B cell (primary cell): ENCODE results near the gene ITSN1. TPM values are rescaled to one million over a fixed set of nuclear protein-coding genes. Genes with fewer than 3 reads are reported as not detected.

Experiments used
- ATAC-seq: fragments of 200-7000 bp; cut with Tn5 transposase; one replicate; pipeline ENCODE4 v1.10.0; 2021; ENCODE audit warnings: low read depth, mild to moderate bottlenecking, moderate number of reproducible peaks, moderate library complexity
- CTCF ChIA-PET: fragments of 350-600 bp; sonication (Branson Sonifier 250); formaldehyde crosslinking; loops from one replicate; lab custom pipeline; 2021; ENCODE audit warnings: antibody characterized with exemption, inconsistent platforms; lab: Charles Lee
- POLR2A ChIA-PET: fragments of 350-600 bp; sonication (Branson Sonifier 250); formaldehyde crosslinking; loops from one replicate; lab custom pipeline; 2021; ENCODE audit warnings: antibody characterized with exemption; lab: Charles Lee
- DNase-seq: peaks from one replicate; pipeline ENCODE4 v3.0.0; 2013
- H2AFZ ChIP-seq: 2 replicates; pipeline ENCODE4 v1.6.1; 2012; ENCODE audit warnings: mild to moderate bottlenecking, low read depth, low read length; ENCODE audit not compliant: insufficient read depth, poor library complexity, severe bottlenecking
- H3K27ac ChIP-seq, 2 donors: 1 replicate in 1 of 2; 2 replicates in 1 of 2; pipeline ENCODE4 v1.5.1; 2012 to 2013; ENCODE audit warnings: low read length in 2 of 2, mild to moderate bottlenecking in 2 of 2, moderate library complexity in 1 of 2
- H3K27me3 ChIP-seq, 4 experiments: fragments of 200-600 bp in 1 of 4; sonication (generic) in 1 of 4; replicated peaks in 1 of 4; 1 replicate in 2 of 4; 2 replicates in 2 of 4; pipeline versions ENCODE4 v1.6.1 to v1.7.0; 2013 to 2016; ENCODE audit warnings: low read length in 3 of 4, mild to moderate bottlenecking in 2 of 4, mixed read lengths in 1 of 4, moderate library complexity in 1 of 4; ENCODE audit not compliant: insufficient read depth in 4 of 4, control insufficient read depth in 3 of 4; ENCODE audit errors: control extremely low read depth in 1 of 4
- H3K36me3 ChIP-seq, 2 experiments: replicated peaks in 1 of 2; 1 replicate in 1 of 2; 2 replicates in 1 of 2; pipeline versions ENCODE4 v1.6.1 to v1.7.1; 2013; ENCODE audit warnings: low read length in 1 of 2; ENCODE audit not compliant: insufficient read depth in 2 of 2, control insufficient read depth in 1 of 2; ENCODE audit errors: control extremely low read depth in 1 of 2, extremely low read depth in 1 of 2
- H3K4me1 ChIP-seq, 2 donors: fragments of 200-600 bp in 1 of 2; sonication (generic) in 1 of 2; 1 replicate in 1 of 2; 2 replicates in 1 of 2; pipeline versions ENCODE4 v1.5.1 to v1.6.1; 2013 to 2017; ENCODE audit warnings: low read length in 2 of 2; ENCODE audit not compliant: control insufficient read depth in 2 of 2, insufficient read depth in 2 of 2
- H3K4me2 ChIP-seq: replicated peaks from 2 replicates; pipeline ENCODE3; 2012; ENCODE audit warnings: mild to moderate bottlenecking, low read depth, low read length; ENCODE audit not compliant: poor library complexity, severe bottlenecking
- H3K4me3 ChIP-seq, 5 experiments: fragments of 200-600 bp in 1 of 5; sonication (generic) in 1 of 5; 1 replicate in 3 of 5; 2 replicates in 2 of 5; pipeline versions ENCODE4 v1.5.1 to v1.7.0; 2011 to 2016; ENCODE audit warnings: low read length in 4 of 5, mild to moderate bottlenecking in 4 of 5, low read depth in 2 of 5, control low read depth in 1 of 5, moderate library complexity in 1 of 5; ENCODE audit not compliant: insufficient read depth in 1 of 5; ENCODE audit errors: control extremely low read depth in 1 of 5, extremely low read depth in 1 of 5
- H3K79me2 ChIP-seq: fragments of 200-600 bp; sonication (generic); one replicate; pipeline ENCODE4 v1.6.0; 2016; ENCODE audit warnings: low read length; ENCODE audit not compliant: control insufficient read depth, insufficient read depth
- H3K9ac ChIP-seq: fragments of 200-600 bp; sonication (generic); 2 replicates; pipeline ENCODE4 v1.6.1; 2017; ENCODE audit warnings: mild to moderate bottlenecking, low read length, moderate library complexity
- H3K9me3 ChIP-seq, 3 donors: one replicate each; pipeline versions ENCODE4 v1.6.1 to v1.7.1; 2013; ENCODE audit warnings: low read length in 2 of 3; ENCODE audit not compliant: control insufficient read depth in 2 of 3, insufficient read depth in 1 of 3; ENCODE audit errors: control extremely low read depth in 1 of 3
- H4K20me1 ChIP-seq: 2 replicates; pipeline ENCODE4 v1.6.0; 2012; ENCODE audit warnings: mild to moderate bottlenecking, low read length; ENCODE audit not compliant: insufficient read depth, control insufficient read depth, poor library complexity, severe bottlenecking
- H3K27ac Mint-ChIP-seq: one replicate; pipeline ENCODE4 v1.8.0; 2021; ENCODE audit warnings: mixed read lengths
- H3K27me3 Mint-ChIP-seq: one replicate; pipeline ENCODE4 v1.8.0; 2021; ENCODE audit warnings: mixed read lengths
- H3K4me1 Mint-ChIP-seq: one replicate; pipeline ENCODE4 v1.8.0; 2021; ENCODE audit warnings: mixed read lengths
- H3K4me3 Mint-ChIP-seq: one replicate; pipeline ENCODE4 v1.8.0; 2021; ENCODE audit warnings: mixed read lengths
- H3K9me3 Mint-ChIP-seq: one replicate; pipeline ENCODE4 v1.8.0; 2022; ENCODE audit warnings: mixed read lengths; ENCODE audit not compliant: insufficient read depth
- CTCF ChIP-seq: fragments of 200-600 bp; IDR thresholded peaks from one replicate; pipeline ENCODE4 v1.8.0; 2022; ENCODE audit warnings: antibody characterized with exemption, mild to moderate bottlenecking
- EZH2 ChIP-seq: IDR thresholded peaks from 2 replicates; pipeline ENCODE4 v1.6.1; 2012; ENCODE audit warnings: borderline replicate concordance, low read depth, mild to moderate bottlenecking, moderate library complexity, low read length; ENCODE audit not compliant: insufficient read depth, poor library complexity, severe bottlenecking
- WGBS: methylation state at CpG from one replicate; pipeline ENCODE4 v1.1.5; 2013; ENCODE audit warnings: missing lambda C conversion rate; ENCODE audit not compliant: insufficient coverage; 5-methylcytosine and 5-hydroxymethylcytosine counted together
- intact Hi-C: fragments of 100-400 bp; cut with micrococcal nuclease; formaldehyde crosslinking; loops from one replicate; pipeline ENCODE4 v1.10.0; 2022
- polyA plus RNA-seq: library from polyadenylated mRNA; depleted of rRNA; stranded (reverse); fragments of >200 nt; gene quantifications from 2 replicates; pipeline ENCODE4 v1.2.3, GENCODE V29; 2012
- total RNA-seq, 2 donors: library from RNA; stranded (reverse); fragments of 120-200 nt in 1 of 2; gene quantifications; 1 replicate in 1 of 2; 2 replicates in 1 of 2; pipeline versions ENCODE4 v1.2.3 to v1.2.4, GENCODE V29; 2013 to 2022

Gene ITSN1
- total and polyA plus RNA-seq, 2 donors (not counting 1 experiment from before 2014, with no cell fraction given): 0.31 to 2.4 TPM

- Mint-ChIP-seq H3K4me3 (no peak overlapping the region), H3K27ac (no peak overlapping the region), H3K27me3 (peaks cover 15% of the 10 kb centered on the region), H3K9me3 (no peaks in the 10 kb centered on the region), H3K4me1 (no peaks in the 10 kb centered on the region)
- no peak for DNase-seq
- no peak overlapping the region for H3K9ac ChIP-seq
- peaks cover 0 to 5% (median 0%) of the 10 kb centered on the region in 3 donors for H3K9me3 ChIP-seq
- no peak overlapping the region for H3K4me2 ChIP-seq
- ATAC-seq: no peak
- H3K4me1 ChIP-seq: no peaks in the 10 kb centered on the region
- no peaks in the 10 kb centered on the region for H3K27me3 ChIP-seq
- no peak overlapping the region for H3K27ac ChIP-seq
- CTCF ChIA-PET: no interaction called here
- POLR2A ChIA-PET: no interaction called here
- no peaks in the 10 kb centered on the region for H3K36me3 ChIP-seq
- no peak overlapping the region for H3K4me3 ChIP-seq
- TF ChIP-seq CTCF (no peak), EZH2 (no peak)
- intact Hi-C loops: no loop called here
- H3K79me2 ChIP-seq: no peaks in the 10 kb centered on the region
- WGBS: 100% methylated on average over 1 of the region's 9 CpGs
- no peaks in the 10 kb centered on the region for H4K20me1 ChIP-seq
- H2AFZ ChIP-seq: no peak overlapping the region
Observed at GRCh38 chr21:33829844-33830243, 187.5 kb downstream of the ITSN1 start.

- 94% methylated on average over 13 of the region's 17 CpGs for WGBS
- Mint-ChIP-seq H3K4me1 (no peaks in the 10 kb centered on the region), H3K27me3 (peaks cover 11% of the 10 kb centered on the region), H3K27ac (no peak overlapping the region), H3K9me3 (no peaks in the 10 kb centered on the region), H3K4me3 (no peak overlapping the region)
- Histone ChIP-seq H3K27me3 (no peaks in the 10 kb centered on the region), H3K36me3 (no peaks in the 10 kb centered on the region), H3K4me3 (no peak overlapping the region), H3K9ac (no peak overlapping the region), H3K4me1 (no peaks in the 10 kb centered on the region), H3K4me2 (no peak overlapping the region), H3K27ac (no peak overlapping the region), H2AFZ (no peak overlapping the region), H3K9me3 (peaks cover 0 to 5% (median 0%) of the 10 kb centered on the region in 3 donors), H4K20me1 (no peaks in the 10 kb centered on the region), H3K79me2 (no peaks in the 10 kb centered on the region)
- CTCF ChIA-PET: no interaction called here
- no peak for ATAC-seq
- intact Hi-C loops: no loop called here
- POLR2A ChIA-PET: no interaction called here
- no peak for DNase-seq
- TF ChIP-seq CTCF (no peak), EZH2 (no peak)
Observed at GRCh38 chr21:33831962-33832659, 189.8 kb downstream of the ITSN1 start.
